Measurements from ENCODE around the gene CADPS. TPM values are rescaled to one million over a fixed set of nuclear protein-coding genes. Genes with fewer than 3 reads are reported as not detected.

Gene CADPS
- total and polyA plus RNA-seq, 12 donors = 1.4 to 36.6 (median 21.6) TPM

DNA sequence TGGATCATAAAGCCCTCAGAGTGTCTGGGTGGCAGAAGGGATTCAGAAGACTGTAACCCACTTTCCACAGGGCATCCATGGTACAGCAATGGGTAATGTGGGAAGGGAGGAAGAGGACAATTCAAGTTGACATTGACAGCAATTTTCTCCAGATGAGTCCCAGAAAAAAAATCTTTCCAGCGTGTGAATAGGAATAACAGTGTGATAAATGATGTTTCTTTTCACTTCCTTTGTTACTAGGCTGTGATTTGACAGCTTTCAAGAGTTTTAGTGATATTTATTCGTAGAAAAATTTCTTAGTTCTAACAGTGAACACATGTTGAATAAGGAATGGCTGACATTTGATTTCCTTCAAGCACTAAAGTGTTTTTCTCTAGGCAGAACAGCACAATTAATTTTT is 186.4 kb downstream of the CADPS start:
- DNase-seq (no peak), ATAC-seq (no peak)
- Histone ChIP-seq H3K9me3 (no peaks in the 10 kb centered on the region), H3K27ac (no peak overlapping the region), H3K4me1 (peaks cover 0 to 5% (median 0%) of the 10 kb centered on the region in 9 donors), H3K36me3 (no peaks in the 10 kb centered on the region), H3K4me3 (no peak overlapping the region), H3K27me3 (no peaks in the 10 kb centered on the region)
- WGBS, 2 donors = 61 to 70% methylated on average over 2 of the region's 2 CpGs
- intact Hi-C loops (cut with DNase I) = no loop called here
- TF ChIP-seq, protein P1, sequence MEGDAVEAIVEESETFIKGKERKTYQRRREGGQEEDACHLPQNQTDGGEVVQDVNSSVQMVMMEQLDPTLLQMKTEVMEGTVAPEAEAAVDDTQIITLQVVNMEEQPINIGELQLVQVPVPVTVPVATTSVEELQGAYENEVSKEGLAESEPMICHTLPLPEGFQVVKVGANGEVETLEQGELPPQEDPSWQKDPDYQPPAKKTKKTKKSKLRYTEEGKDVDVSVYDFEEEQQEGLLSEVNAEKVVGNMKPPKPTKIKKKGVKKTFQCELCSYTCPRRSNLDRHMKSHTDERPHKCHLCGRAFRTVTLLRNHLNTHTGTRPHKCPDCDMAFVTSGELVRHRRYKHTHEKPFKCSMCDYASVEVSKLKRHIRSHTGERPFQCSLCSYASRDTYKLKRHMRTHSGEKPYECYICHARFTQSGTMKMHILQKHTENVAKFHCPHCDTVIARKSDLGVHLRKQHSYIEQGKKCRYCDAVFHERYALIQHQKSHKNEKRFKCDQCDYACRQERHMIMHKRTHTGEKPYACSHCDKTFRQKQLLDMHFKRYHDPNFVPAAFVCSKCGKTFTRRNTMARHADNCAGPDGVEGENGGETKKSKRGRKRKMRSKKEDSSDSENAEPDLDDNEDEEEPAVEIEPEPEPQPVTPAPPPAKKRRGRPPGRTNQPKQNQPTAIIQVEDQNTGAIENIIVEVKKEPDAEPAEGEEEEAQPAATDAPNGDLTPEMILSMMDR (IDR thresholded peaks at IDR 0.05) = no peak

DNA sequence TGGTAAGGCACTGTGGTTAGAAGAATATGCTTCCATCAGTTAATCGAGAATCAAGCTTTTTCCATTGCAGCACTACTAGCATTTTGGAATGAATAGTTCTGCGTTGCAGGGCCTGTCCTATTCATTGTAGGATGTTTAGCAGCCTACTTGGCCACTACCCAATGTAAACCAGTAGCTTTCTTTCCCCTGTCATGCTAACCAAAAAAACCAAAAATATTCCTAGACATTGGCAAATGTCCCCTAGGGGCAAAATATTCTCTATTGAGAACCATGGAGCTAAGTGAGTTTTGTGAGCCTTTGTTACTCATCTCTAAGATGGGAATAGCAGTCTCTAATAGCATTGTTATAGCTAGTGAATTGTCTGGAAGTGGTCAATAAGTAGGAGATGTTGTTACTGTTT is 187.2 kb downstream of the CADPS start:
- DNase-seq = no peak
- H3K4me3 ChIP-seq = no peak overlapping the region
- no peak overlapping the region for H3K27ac ChIP-seq
- peaks cover 0 to 5% (median 0%) of the 10 kb centered on the region in 9 donors for H3K4me1 ChIP-seq
- TF ChIP-seq, protein P1 (IDR thresholded peaks at IDR 0.05) = no peak
- no peaks in the 10 kb centered on the region for H3K9me3 ChIP-seq
- no peaks in the 10 kb centered on the region for H3K36me3 ChIP-seq
- H3K27me3 ChIP-seq = no peaks in the 10 kb centered on the region
- intact Hi-C loops (cut with DNase I) = no loop called here
- WGBS, 2 donors = 60 to 66% methylated on average over 2 of the region's 2 CpGs
- peak in 1 of 8 donors; percentile 18 for ATAC-seq

DNA sequence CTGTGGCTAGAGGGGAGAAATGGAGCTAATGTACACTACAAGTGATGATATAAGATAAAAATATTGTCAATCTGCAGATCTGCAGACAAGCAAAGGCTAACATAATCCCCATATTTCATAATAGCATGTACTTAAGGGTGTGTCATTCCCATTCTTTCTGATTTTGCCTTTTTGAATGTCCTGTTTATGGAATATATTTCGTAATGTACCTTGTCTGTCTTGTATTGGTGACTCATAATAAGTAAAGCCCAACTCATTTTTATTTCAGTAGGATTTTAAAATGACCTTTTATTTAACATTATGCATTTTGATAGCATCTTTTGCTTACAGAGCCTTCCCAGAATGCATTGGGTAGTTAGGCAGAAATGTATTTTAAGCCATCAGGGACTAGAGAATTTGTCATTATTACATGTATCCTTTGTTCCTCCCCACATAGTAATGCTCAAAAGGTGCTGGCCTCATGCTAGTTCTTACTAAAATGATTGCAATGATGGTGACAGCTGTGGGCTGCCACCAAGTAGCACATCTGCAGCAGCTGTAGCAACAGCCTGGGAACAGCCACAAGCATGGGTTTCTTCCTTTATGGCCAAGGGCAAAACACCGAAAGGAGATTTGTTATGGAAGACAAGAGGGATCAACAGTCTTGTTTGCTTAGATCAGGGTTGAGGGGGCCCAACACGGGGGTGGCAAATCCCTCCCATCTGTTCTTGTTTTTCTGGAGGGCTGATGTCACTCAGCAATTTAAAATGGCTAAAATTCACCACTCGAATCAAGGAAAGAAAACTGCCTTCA is 188.5 kb downstream of the CADPS start:
- 59 to 65% methylated on average over 4 of the region's 4 CpGs for WGBS, 2 donors
- TF ChIP-seq, protein P1 (IDR thresholded peaks at IDR 0.05) = no peak
- no peak for ATAC-seq
- Histone ChIP-seq H3K36me3 (no peaks in the 10 kb centered on the region), H3K27me3 (no peaks in the 10 kb centered on the region), H3K4me1 (peaks cover 0 to 5% (median 0%) of the 10 kb centered on the region in 9 donors), H3K9me3 (no peaks in the 10 kb centered on the region), H3K27ac (no peak overlapping the region), H3K4me3 (no peak overlapping the region)
- DNase-seq = no peak
- intact Hi-C loops (cut with DNase I) = no loop called here

DNA sequence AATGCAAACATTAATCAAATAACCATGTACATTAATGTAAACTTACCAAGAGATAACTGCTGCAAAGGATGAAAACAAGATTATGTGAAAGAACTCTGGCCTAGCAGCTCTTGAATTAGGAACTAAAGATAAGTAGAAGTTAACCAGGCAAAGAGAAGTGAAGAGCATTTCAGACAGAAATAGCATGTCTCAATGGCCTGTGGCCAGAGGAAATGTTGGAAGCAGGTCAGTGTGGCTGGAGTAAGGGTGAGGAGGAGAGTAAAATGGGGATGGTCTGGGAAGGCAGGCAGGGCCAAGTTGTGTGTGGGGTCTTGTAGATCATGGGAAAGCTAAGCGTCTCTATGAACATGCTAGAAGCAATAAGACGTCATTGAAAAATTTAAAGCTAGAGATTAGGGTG is 192.4 kb downstream of the CADPS start:
- ATAC-seq (no peak), DNase-seq (no peak)
- Histone ChIP-seq H3K4me1 (peaks cover 0 to 2% (median 0%) of the 10 kb centered on the region in 9 donors), H3K36me3 (no peaks in the 10 kb centered on the region), H3K27ac (no peak overlapping the region), H3K9me3 (no peaks in the 10 kb centered on the region), H3K4me3 (no peak overlapping the region), H3K27me3 (no peaks in the 10 kb centered on the region)
- 86 to 89% methylated on average over 2 of the region's 2 CpGs for WGBS, 2 donors
- TF ChIP-seq, protein P1 (IDR thresholded peaks at IDR 0.05) = no peak
- intact Hi-C loops (cut with DNase I) = no loop called here
